Measurements from ENCODE around the gene JAG2. TPM values are rescaled to one million over a fixed set of nuclear protein-coding genes. Genes with fewer than 3 reads are reported as not detected.

JAG2 gene
- total and polyA plus RNA-seq, 3 donors from 2014 or later, result 12.9 to 21.3 (median 20.4) TPM

- Histone ChIP-seq H3K27ac (no peak overlapping the region), H3K27me3 (no peaks in the 10 kb centered on the region), H3K9me3 (no peaks in the 10 kb centered on the region), H3K4me1 (peaks cover 5% of the 10 kb centered on the region), H3K36me3 (ENCODE audit: low read depth, missing control alignments) (no peaks in the 10 kb centered on the region), H3K4me3 (no peak overlapping the region)
- intact Hi-C loops (cut with DNase I; ENCODE audit: low total_unique reads), result no loop called here
- no peak for DNase-seq
- TF ChIP-seq POLR2A (IDR thresholded peaks at IDR 0.05), result no peak
- no peak for TF ChIP-seq CTCF (IDR thresholded peaks at IDR 0.05)
- WGBS, 2 donors, result 88% methylated on average over 23 of the region's 25 CpGs; no CpG with 5 or more reads in 1 of the 2 donors
Measured at GRCh38 chr14:105182296-105183020, 13.9 kb upstream of the JAG2 start.

GRCh38 chr14:105181549-105182295 is 13.1 kb upstream of the JAG2 start:
- DNase-seq, result no peak
- no peak overlapping the region for H3K27ac ChIP-seq
- no peaks in the 10 kb centered on the region for H3K27me3 ChIP-seq
- WGBS, 2 donors, result 48 to 51% methylated on average over 12 to 21 of the region's 21 CpGs
- intact Hi-C loops (cut with DNase I; ENCODE audit: low total_unique reads), result no loop called here
- peak overlapping the region; percentile 41 to 55 for H3K4me3 ChIP-seq
- peaks cover 5% of the 10 kb centered on the region for H3K4me1 ChIP-seq
- TF ChIP-seq POLR2A (IDR thresholded peaks at IDR 0.05) (no peak), CTCF (IDR thresholded peaks at IDR 0.05) (no peak)
- no peaks in the 10 kb centered on the region for H3K36me3 ChIP-seq (ENCODE audit: low read depth, missing control alignments)
- no peaks in the 10 kb centered on the region for H3K9me3 ChIP-seq

- Histone ChIP-seq H3K27ac (peak within 1 kb of the TSS in 1 of 2 donors; percentile 36), H3K27me3 (no peaks in the 10 kb centered on the region), H3K36me3 (ENCODE audit: low read depth, missing control alignments) (no peaks in the 10 kb centered on the region), H3K4me1 (peaks cover 5% of the 10 kb centered on the region), H3K4me3 (peak within 1 kb of the TSS; percentile 55 to 59), H3K9me3 (no peaks in the 10 kb centered on the region)
- TF ChIP-seq POLR2A (IDR thresholded peaks at IDR 0.05) (no peak), CTCF (IDR thresholded peaks at IDR 0.05) (no peak)
- WGBS, 2 donors, result 5 to 9% methylated on average over 4 to 27 of the region's 106 CpGs
- intact Hi-C loops (cut with DNase I; ENCODE audit: low total_unique reads), result no loop called here
- peak; percentile 86 for DNase-seq
Measured at GRCh38 chr14:105180592-105181548, 12.3 kb upstream of the JAG2 start, which contains the start of gene NUDT14. TSS of gene NUDT14 (minus strand) at chr14:105181312. CDS start at chr14:105181209, 103 bp downstream.

- intact Hi-C loops (cut with DNase I; ENCODE audit: low total_unique reads), result no loop called here
- no peak for DNase-seq
- no peak overlapping the region for H3K27ac ChIP-seq
- TF ChIP-seq POLR2A (IDR thresholded peaks at IDR 0.05) (no peak), CTCF (IDR thresholded peaks at IDR 0.05) (no peak)
- WGBS, 2 donors, result 86 to 100% methylated on average over 2 to 13 of the region's 13 CpGs
- H3K9me3 ChIP-seq, result no peaks in the 10 kb centered on the region
- H3K4me3 ChIP-seq, result no peak overlapping the region
- peaks cover 5% of the 10 kb centered on the region for H3K4me1 ChIP-seq
- no peaks in the 10 kb centered on the region for H3K27me3 ChIP-seq
- H3K36me3 ChIP-seq (ENCODE audit: low read depth, missing control alignments), result no peaks in the 10 kb centered on the region
Measured at GRCh38 chr14:105179191-105179590, 10.6 kb upstream of the JAG2 start.

All from testis (tissue), 3 donors.